Placental epithelial cell (primary cell): ENCODE results near the gene FASTKD1. TPM values are rescaled to one million over a fixed set of nuclear protein-coding genes. Genes with fewer than 3 reads are reported as not detected.

ENCODE experiments used
- total RNA-seq: library from RNA; depleted of rRNA; stranded (reverse); fragments of >200 nt; gene quantifications from 2 replicates; pipeline ENCODE4 v1.2.3, GENCODE V29; 2012

FASTKD1 gene
- total RNA-seq, result 16.1 and 27.3 TPM in 2 replicates

GRCh38 chr2:169573160-169573973, at the start of gene FASTKD1:
Gene FASTKD1 (minus strand): TSS chr2:169573865. CDS start chr2:169572029, 1,836 bp downstream.

GRCh38 chr2:169584005-169584877, 10.6 kb upstream of the FASTKD1 start, which contains the start of gene PPIG:
Gene PPIG (plus strand): TSS chr2:169584351. CDS start chr2:169604042, 19,691 bp downstream.

GRCh38 chr2:169509298-169509885, 64.3 kb downstream of the FASTKD1 start, which contains the start of gene KLHL41:
Gene KLHL41 (plus strand): TSS chr2:169509702. CDS start chr2:169509779, 77 bp downstream.

Other genes with a start within 250 kb of the FASTKD1 start
- gene LRP2, start 211.3 kb downstream of the FASTKD1 start, total RNA-seq, result not detected in 2 replicates
- 2.0 and 5.1 TPM in 2 replicates for gene BBS5, start 94.4 kb downstream of the FASTKD1 start, total RNA-seq
- gene KLHL41, start 64.2 kb downstream of the FASTKD1 start, total RNA-seq, result 0.33 and 1.2 TPM in 2 replicates
- gene PPIG, start 10.5 kb upstream of the FASTKD1 start, total RNA-seq, result 21.6 and 23.4 TPM in 2 replicates
- gene CFAP210, start 120.5 kb upstream of the FASTKD1 start, total RNA-seq, result not detected in 2 replicates
- gene PHOSPHO2, start 120.6 kb upstream of the FASTKD1 start, total RNA-seq, result 1.2 and 1.3 TPM in 2 replicates
- gene KLHL23, start 160.0 kb upstream of the FASTKD1 start, total RNA-seq, result 0.22 and 1.2 TPM in 2 replicates
- 38.8 and 54.6 TPM in 2 replicates for gene SSB, start 225.0 kb upstream of the FASTKD1 start, total RNA-seq